Vagina (tissue), 2 donors: ENCODE measurements around the gene TLK2. TPM values are rescaled to one million over a fixed set of nuclear protein-coding genes. Genes with fewer than 3 reads are reported as not detected.

Experiments
- DNase-seq, 2 donors: peaks; one replicate each; pipeline ENCODE4 v3.0.0-alpha.2; 2017; ENCODE audit errors: extremely low spot score in 2 of 2
- H3K27ac ChIP-seq: fragments of 200-600 bp; sonication (generic); one replicate; pipeline ENCODE4 v1.5.1; 2019
- H3K27me3 ChIP-seq: fragments of 200-600 bp; sonication (generic); one replicate; pipeline ENCODE4 v1.5.1; 2019
- H3K36me3 ChIP-seq, 2 donors: fragments of 200-600 bp; sonication (generic); one replicate each; pipeline ENCODE4 v1.5.1; 2017 to 2019
- H3K4me1 ChIP-seq: fragments of 200-600 bp; sonication (generic); one replicate; pipeline ENCODE4 v1.5.1; 2019
- H3K4me3 ChIP-seq, 2 donors: fragments of 200-600 bp; sonication (generic); 1 replicate in 1 of 2; 2 replicates in 1 of 2; pipeline ENCODE4 v1.5.1; 2016 to 2019
- H3K9me3 ChIP-seq: fragments of 200-600 bp; sonication (generic); one replicate; pipeline ENCODE4 v1.5.1; 2019
- CTCF ChIP-seq, 3 experiments: fragments of 450-650 bp in 2 of 3; fragments of 200-600 bp in 1 of 3; sonication (generic) in 1 of 3; IDR thresholded peaks; one replicate each; pipeline ENCODE4 v1.5.1; 2017 to 2019; ENCODE audit warnings: antibody characterized with exemption in 3 of 3, mild to moderate bottlenecking in 2 of 3, moderate library complexity in 2 of 3
- POLR2A ChIP-seq, 2 donors: fragments of 450-650 bp; IDR thresholded peaks; one replicate each; pipeline ENCODE4 v1.6.1; 2017; ENCODE audit warnings: antibody characterized with exemption in 2 of 2, mild to moderate bottlenecking in 2 of 2, moderate library complexity in 2 of 2
- POLR2AphosphoS5 ChIP-seq, 2 donors: sonication (generic); formaldehyde crosslinking; IDR thresholded peaks; one replicate each; pipeline ENCODE4 v1.9.0; 2017; ENCODE audit warnings: antibody characterized with exemption in 2 of 2, mild to moderate bottlenecking in 2 of 2, low read depth in 1 of 2; ENCODE audit not compliant: insufficient read depth in 1 of 2
- intact Hi-C: fragments of 100-400 bp; cut with DNase I; formaldehyde crosslinking; loops from one replicate; pipeline ENCODE4 v1.15.1; 2023
- total RNA-seq: library from RNA; depleted of rRNA; stranded (reverse); fragments of >200 nt; gene quantifications from one replicate; pipeline ENCODE4 v1.2.3, GENCODE V29; 2016

Gene TLK2
- total RNA-seq, 1 donor from 2014 or later: 40.3 TPM

- Histone ChIP-seq H3K9me3 (no peaks in the 10 kb centered on the region), H3K4me3 (peak overlapping the region; percentile 64 to 72), H3K27me3 (no peaks in the 10 kb centered on the region), H3K36me3 (no peaks in the 10 kb centered on the region), H3K4me1 (peaks cover 54% of the 10 kb centered on the region), H3K27ac (peak overlapping the region; percentile 90)
- no peak for DNase-seq
- intact Hi-C loops: no loop called here
- no peak for TF ChIP-seq CTCF (IDR thresholded peaks at IDR 0.05)
- TF ChIP-seq POLR2A (IDR thresholded peaks at IDR 0.05): no peak
- TF ChIP-seq POLR2AphosphoS5 (IDR thresholded peaks at IDR 0.05; ENCODE audit: insufficient read depth in 1 of 2, low read depth in 1 of 2): no peak
Observed at GRCh38 chr17:62628831-62629555, 150.4 kb downstream of the TLK2 start.

GRCh38 chr17:62629556-62630364 lies 151.1 kb downstream of the TLK2 start:
- Histone ChIP-seq H3K27me3 (no peaks in the 10 kb centered on the region), H3K27ac (peak overlapping the region; percentile 90), H3K4me3 (peak overlapping the region; percentile 64 to 72), H3K4me1 (peaks cover 54% of the 10 kb centered on the region), H3K36me3 (no peaks in the 10 kb centered on the region), H3K9me3 (no peaks in the 10 kb centered on the region)
- TF ChIP-seq CTCF (IDR thresholded peaks at IDR 0.05) (no peak), POLR2AphosphoS5 (IDR thresholded peaks at IDR 0.05; ENCODE audit: insufficient read depth in 1 of 2, low read depth in 1 of 2) (no peak), POLR2A (IDR thresholded peaks at IDR 0.05) (no peak)
- no peak for DNase-seq
- intact Hi-C loops: no loop called here

DNA sequence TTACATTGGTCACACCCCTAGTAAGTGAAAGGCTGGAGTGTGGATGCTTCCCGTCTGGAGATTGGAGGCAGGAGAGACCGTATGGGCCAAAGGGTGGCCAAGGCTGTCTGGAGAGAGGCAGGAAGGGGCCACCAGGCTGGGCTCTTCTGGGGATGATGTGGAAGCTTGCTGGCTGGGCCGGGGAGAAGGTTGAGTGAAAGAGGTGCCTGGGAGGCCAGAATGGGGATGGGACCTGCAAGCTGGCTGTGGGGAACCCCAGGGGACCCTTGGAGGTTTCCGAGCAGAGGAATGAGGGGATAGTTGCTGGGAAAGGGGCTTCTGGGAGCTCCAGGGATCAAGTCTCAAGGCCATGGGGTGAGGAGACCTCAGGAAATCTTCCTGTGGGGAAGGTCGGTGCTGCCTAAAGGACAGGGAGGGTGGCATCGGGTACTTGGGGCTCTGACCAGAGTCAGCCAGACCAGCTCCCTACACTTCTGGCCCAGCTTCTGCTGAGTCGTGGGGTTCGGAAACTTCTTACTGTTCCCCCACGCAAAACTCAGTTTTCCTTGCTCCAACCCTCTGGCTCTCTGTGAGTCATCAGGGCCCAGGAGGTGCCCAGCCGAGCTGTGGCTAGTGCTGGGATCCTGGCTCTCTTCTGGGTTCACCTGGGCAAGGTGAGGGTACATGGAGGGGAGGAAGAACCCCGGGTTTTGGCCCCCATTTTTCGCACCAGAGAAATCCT lies 151.9 kb downstream of the TLK2 start:
- H3K4me3 ChIP-seq: no peak overlapping the region
- no peaks in the 10 kb centered on the region for H3K36me3 ChIP-seq
- intact Hi-C loops: no loop called here
- no peaks in the 10 kb centered on the region for H3K9me3 ChIP-seq
- no peak for TF ChIP-seq POLR2A (IDR thresholded peaks at IDR 0.05)
- no peak for TF ChIP-seq POLR2AphosphoS5 (IDR thresholded peaks at IDR 0.05; ENCODE audit: insufficient read depth in 1 of 2, low read depth in 1 of 2)
- no peak for TF ChIP-seq CTCF (IDR thresholded peaks at IDR 0.05)
- H3K27me3 ChIP-seq: no peaks in the 10 kb centered on the region
- peak overlapping the region; percentile 90 for H3K27ac ChIP-seq
- peaks cover 52% of the 10 kb centered on the region for H3K4me1 ChIP-seq
- no peak for DNase-seq

- TF ChIP-seq CTCF (IDR thresholded peaks at IDR 0.05): no peak
- TF ChIP-seq POLR2AphosphoS5 (IDR thresholded peaks at IDR 0.05; ENCODE audit: insufficient read depth in 1 of 2, low read depth in 1 of 2): no peak
- TF ChIP-seq POLR2A (IDR thresholded peaks at IDR 0.05): no peak
- DNase-seq: no peak
- H3K4me3 ChIP-seq: no peak overlapping the region
- no peaks in the 10 kb centered on the region for H3K27me3 ChIP-seq
- peak overlapping the region; percentile 90 for H3K27ac ChIP-seq
- H3K36me3 ChIP-seq: no peaks in the 10 kb centered on the region
- H3K4me1 ChIP-seq: peaks cover 44% of the 10 kb centered on the region
- H3K9me3 ChIP-seq: no peaks in the 10 kb centered on the region
- intact Hi-C loops: no loop called here
Observed at GRCh38 chr17:62631086-62631935, 152.7 kb downstream of the TLK2 start.
